ENCODE measurements around the gene CAMSAP1.
"Not testable (repeated sequence)": the region's sequence is repeated elsewhere in the genome, so short reads cannot be mapped to it uniquely, and the experiment has no call there.

Gene CAMSAP1

GRCh38 chr9:135952664-135953206, 45.4 kb upstream of the CAMSAP1 start:
- no CpG with 5 or more reads among the region's 22 CpGs for WGBS, 2 donors (ENCODE audit: extremely low coverage in 2 of 2, insufficient read length in 2 of 2, insufficient replicate concordance in 1 of 2)
- Histone ChIP-seq H3K23ac (ENCODE audit: low read depth, low read length, poor library complexity) (no peak overlapping the region), H2AFZ (ENCODE audit: low read length) (no peak overlapping the region), H2AK5ac (ENCODE audit: low read depth, low read length) (no peak overlapping the region), H3K4ac (ENCODE audit: low read length) (no peak overlapping the region), H3K9me3 (replicated peaks in 1 of 2; ENCODE audit: control insufficient read depth in 2 of 2, insufficient read depth in 1 of 2, low read depth in 1 of 2, low read length in 2 of 2) (no peaks in the 10 kb centered on the region), H3K27me3 (ENCODE audit: control insufficient read depth in 3 of 3, insufficient read depth in 3 of 3, low read depth in 1 of 3, low read length in 3 of 3) (no peaks in the 10 kb centered on the region), H2BK5ac (ENCODE audit: low read length) (no peak overlapping the region), H3K14ac (ENCODE audit: low read length) (no peak overlapping the region), H3K4me3 (ENCODE audit: low read length in 2 of 2) (no peak overlapping the region), H3K4me2 (ENCODE audit: insufficient read depth, low read length, poor library complexity, severe bottlenecking) (no peak overlapping the region), H3K79me1 (ENCODE audit: low read depth, low read length) (peaks cover 9% of the 10 kb centered on the region), H4K91ac (ENCODE audit: low read depth, low read length, poor library complexity) (no peak overlapping the region), H3K18ac (ENCODE audit: low read length) (no peak overlapping the region), H2BK120ac (ENCODE audit: low read depth, low read length) (no peak overlapping the region), H3K36me3 (replicated peaks in 1 of 2; ENCODE audit: control insufficient read depth in 2 of 2, insufficient read depth in 2 of 2, low read length in 2 of 2) (peaks cover 17 to 64% of the 10 kb centered on the region in 2 donors), H2BK12ac (ENCODE audit: low read length) (no peak overlapping the region), H3K4me1 (ENCODE audit: control insufficient read depth in 2 of 2, insufficient read depth in 1 of 2, low read depth in 1 of 2, low read length in 2 of 2) (peaks cover 5 to 8% of the 10 kb centered on the region in 2 donors), H2BK15ac (ENCODE audit: low read length) (no peak overlapping the region), H4K8ac (ENCODE audit: low read depth, low read length) (no peak overlapping the region), H3K9ac (ENCODE audit: low read depth, low read length, poor library complexity) (no peak overlapping the region), H3K27ac (replicated peaks; ENCODE audit: low read length) (peak overlapping the region; percentile 72)
- no peak for DNase-seq (ENCODE audit: low spot score)

GRCh38 chr9:135951889-135952663, 44.7 kb upstream of the CAMSAP1 start:
- H3K18ac ChIP-seq (ENCODE audit: low read length), result peak overlapping the region; percentile 87
- no peak overlapping the region for H3K23ac ChIP-seq (ENCODE audit: low read depth, low read length, poor library complexity)
- H3K9me3 ChIP-seq (replicated peaks in 1 of 2; ENCODE audit: control insufficient read depth in 2 of 2, insufficient read depth in 1 of 2, low read depth in 1 of 2, low read length in 2 of 2), result no peaks in the 10 kb centered on the region
- peak overlapping the region; percentile 46 for H3K4ac ChIP-seq (ENCODE audit: low read length)
- peak overlapping the region; percentile 74 for H3K9ac ChIP-seq (ENCODE audit: low read depth, low read length, poor library complexity)
- no peak overlapping the region for H2BK120ac ChIP-seq (ENCODE audit: low read depth, low read length)
- no CpG with 5 or more reads among the region's 18 CpGs for WGBS, 2 donors (ENCODE audit: extremely low coverage in 2 of 2, insufficient read length in 2 of 2, insufficient replicate concordance in 1 of 2)
- peak overlapping the region; percentile 72 for H3K27ac ChIP-seq (replicated peaks; ENCODE audit: low read length)
- no peak for DNase-seq (ENCODE audit: low spot score)
- no peak overlapping the region for H2BK15ac ChIP-seq (ENCODE audit: low read length)
- no peak overlapping the region for H3K4me3 ChIP-seq (ENCODE audit: low read length in 2 of 2)
- no peak overlapping the region for H2AFZ ChIP-seq (ENCODE audit: low read length)
- H3K36me3 ChIP-seq (replicated peaks in 1 of 2; ENCODE audit: control insufficient read depth in 2 of 2, insufficient read depth in 2 of 2, low read length in 2 of 2), result peaks cover 17 to 69% of the 10 kb centered on the region in 2 donors
- H3K4me1 ChIP-seq (ENCODE audit: control insufficient read depth in 2 of 2, insufficient read depth in 1 of 2, low read depth in 1 of 2, low read length in 2 of 2), result peaks cover 5 to 8% of the 10 kb centered on the region in 2 donors
- H4K91ac ChIP-seq (ENCODE audit: low read depth, low read length, poor library complexity), result no peak overlapping the region
- peak overlapping the region; percentile 84 for H2BK5ac ChIP-seq (ENCODE audit: low read length)
- H3K79me1 ChIP-seq (ENCODE audit: low read depth, low read length), result peaks cover 9% of the 10 kb centered on the region
- H3K4me2 ChIP-seq (ENCODE audit: insufficient read depth, low read length, poor library complexity, severe bottlenecking), result no peak overlapping the region
- peak overlapping the region; percentile 49 for H2AK5ac ChIP-seq (ENCODE audit: low read depth, low read length)
- no peaks in the 10 kb centered on the region for H3K27me3 ChIP-seq (ENCODE audit: control insufficient read depth in 3 of 3, insufficient read depth in 3 of 3, low read depth in 1 of 3, low read length in 3 of 3)
- peak overlapping the region; percentile 21 for H3K14ac ChIP-seq (ENCODE audit: low read length)
- H4K8ac ChIP-seq (ENCODE audit: low read depth, low read length), result no peak overlapping the region
- H2BK12ac ChIP-seq (ENCODE audit: low read length), result peak overlapping the region; percentile 85

- H3K4me1 ChIP-seq (ENCODE audit: control insufficient read depth in 2 of 2, insufficient read depth in 1 of 2, low read depth in 1 of 2, low read length in 2 of 2); H3K9me3 ChIP-seq (replicated peaks in 1 of 2; ENCODE audit: control insufficient read depth in 2 of 2, insufficient read depth in 1 of 2, low read depth in 1 of 2, low read length in 2 of 2); H3K14ac ChIP-seq (ENCODE audit: low read length); H4K91ac ChIP-seq (ENCODE audit: low read depth, low read length, poor library complexity); H2AK5ac ChIP-seq (ENCODE audit: low read depth, low read length); H3K4me3 ChIP-seq (ENCODE audit: low read length in 2 of 2); H3K4ac ChIP-seq (ENCODE audit: low read length); H4K8ac ChIP-seq (ENCODE audit: low read depth, low read length); H3K23ac ChIP-seq (ENCODE audit: low read depth, low read length, poor library complexity); H3K27ac ChIP-seq (replicated peaks; ENCODE audit: low read length); H3K4me2 ChIP-seq (ENCODE audit: insufficient read depth, low read length, poor library complexity, severe bottlenecking); H2BK12ac ChIP-seq (ENCODE audit: low read length); H3K9ac ChIP-seq (ENCODE audit: low read depth, low read length, poor library complexity); H2AFZ ChIP-seq (ENCODE audit: low read length); DNase-seq (ENCODE audit: low spot score); H3K18ac ChIP-seq (ENCODE audit: low read length); H3K79me1 ChIP-seq (ENCODE audit: low read depth, low read length); H2BK120ac ChIP-seq (ENCODE audit: low read depth, low read length); H2BK5ac ChIP-seq (ENCODE audit: low read length); H2BK15ac ChIP-seq (ENCODE audit: low read length); H3K27me3 ChIP-seq (ENCODE audit: control insufficient read depth in 3 of 3, insufficient read depth in 3 of 3, low read depth in 1 of 3, low read length in 3 of 3): not testable (repeated sequence)
- peaks cover 24 to 77% of the 10 kb centered on the region in 2 donors for H3K36me3 ChIP-seq (replicated peaks in 1 of 2; ENCODE audit: control insufficient read depth in 2 of 2, insufficient read depth in 2 of 2, low read length in 2 of 2)
- WGBS, 2 donors (ENCODE audit: extremely low coverage in 2 of 2, insufficient read length in 2 of 2, insufficient replicate concordance in 1 of 2), result no CpG with 5 or more reads among the region's 8 CpGs
Observed at GRCh38 chr9:135951310-135951709, 44.0 kb upstream of the CAMSAP1 start.

GRCh38 chr9:135950841-135951240, 43.5 kb upstream of the CAMSAP1 start:
- H2AFZ ChIP-seq (ENCODE audit: low read length); H3K4me2 ChIP-seq (ENCODE audit: insufficient read depth, low read length, poor library complexity, severe bottlenecking); H2BK5ac ChIP-seq (ENCODE audit: low read length); H3K23ac ChIP-seq (ENCODE audit: low read depth, low read length, poor library complexity); H3K79me1 ChIP-seq (ENCODE audit: low read depth, low read length); DNase-seq (ENCODE audit: low spot score); H3K18ac ChIP-seq (ENCODE audit: low read length); H4K91ac ChIP-seq (ENCODE audit: low read depth, low read length, poor library complexity); H3K27me3 ChIP-seq (ENCODE audit: control insufficient read depth in 3 of 3, insufficient read depth in 3 of 3, low read depth in 1 of 3, low read length in 3 of 3); H2AK5ac ChIP-seq (ENCODE audit: low read depth, low read length); H3K4ac ChIP-seq (ENCODE audit: low read length); H3K4me3 ChIP-seq (ENCODE audit: low read length in 2 of 2); H3K4me1 ChIP-seq (ENCODE audit: control insufficient read depth in 2 of 2, insufficient read depth in 1 of 2, low read depth in 1 of 2, low read length in 2 of 2); H2BK12ac ChIP-seq (ENCODE audit: low read length); H2BK120ac ChIP-seq (ENCODE audit: low read depth, low read length); H3K14ac ChIP-seq (ENCODE audit: low read length); H3K9me3 ChIP-seq (replicated peaks in 1 of 2; ENCODE audit: control insufficient read depth in 2 of 2, insufficient read depth in 1 of 2, low read depth in 1 of 2, low read length in 2 of 2); H3K9ac ChIP-seq (ENCODE audit: low read depth, low read length, poor library complexity); H3K27ac ChIP-seq (replicated peaks; ENCODE audit: low read length); H4K8ac ChIP-seq (ENCODE audit: low read depth, low read length); H2BK15ac ChIP-seq (ENCODE audit: low read length): not testable (repeated sequence)
- H3K36me3 ChIP-seq (replicated peaks in 1 of 2; ENCODE audit: control insufficient read depth in 2 of 2, insufficient read depth in 2 of 2, low read length in 2 of 2), result peaks cover 27 to 81% of the 10 kb centered on the region in 2 donors
- WGBS, 2 donors (ENCODE audit: extremely low coverage in 2 of 2, insufficient read length in 2 of 2, insufficient replicate concordance in 1 of 2), result no CpG with 5 or more reads among the region's 4 CpGs
